GM21423 (cell line): ENCODE data around the gene AIRE.
"Not testable (repeated sequence)": the region's sequence is repeated elsewhere in the genome, so short reads cannot be mapped to it uniquely, and the experiment has no call there.

ENCODE experiments used
- ATAC-seq: cut with Tn5 transposase; IDR thresholded peaks from one replicate; pipeline ENCODE4 v1.9.1; 2021; ENCODE audit warnings: mild to moderate bottlenecking, moderate library complexity; ENCODE audit not compliant: unreplicated experiment

AIRE gene

GRCh38 chr21:44265734-44266270 lies 19.9 kb upstream of the AIRE start:
- ATAC-seq: no peak

DNA sequence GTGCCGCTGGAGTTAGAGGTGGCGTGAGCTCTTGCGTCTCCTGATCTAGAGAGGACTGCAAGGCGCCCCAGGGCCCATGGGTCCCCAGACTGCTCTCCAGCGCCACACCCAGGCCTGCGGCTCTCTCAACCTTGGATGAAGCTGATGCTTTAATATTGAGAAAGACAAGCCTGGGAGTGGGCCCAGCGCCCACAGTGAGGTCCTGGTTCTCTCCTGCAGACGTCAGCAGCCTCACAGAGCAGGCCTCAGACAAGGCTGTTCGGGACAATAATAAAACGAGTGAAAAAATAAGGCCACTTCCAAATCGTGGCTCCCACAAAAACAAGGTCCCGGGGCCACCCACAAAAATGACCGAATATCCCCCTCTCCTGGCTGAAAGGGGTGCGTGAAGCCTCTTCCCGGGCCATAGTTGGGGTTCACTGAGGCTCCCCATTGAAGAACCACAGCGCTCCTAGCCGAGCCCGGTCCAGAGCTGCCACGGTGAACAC lies 18.0 kb upstream of the AIRE start:
- no peak for ATAC-seq

DNA sequence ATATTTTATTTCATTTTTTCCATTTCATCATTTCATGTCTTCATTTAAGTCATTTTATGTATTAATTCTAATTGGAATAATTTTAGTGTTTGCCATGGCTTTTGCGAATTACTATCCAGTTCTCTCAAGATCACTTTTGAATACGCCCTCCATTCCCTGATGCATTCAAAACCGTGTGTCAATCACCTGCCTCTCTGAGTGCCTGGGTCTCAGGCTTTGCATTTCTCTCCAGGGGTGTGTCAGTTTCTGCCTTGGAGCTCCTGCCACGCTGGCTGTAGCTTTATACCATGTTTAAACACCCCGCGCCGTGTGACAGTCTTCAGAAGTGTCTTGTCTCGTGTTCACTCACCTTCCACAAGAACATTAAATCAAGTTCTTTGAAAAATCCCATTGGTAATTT lies 16.6 kb upstream of the AIRE start:
- no peak for ATAC-seq

DNA sequence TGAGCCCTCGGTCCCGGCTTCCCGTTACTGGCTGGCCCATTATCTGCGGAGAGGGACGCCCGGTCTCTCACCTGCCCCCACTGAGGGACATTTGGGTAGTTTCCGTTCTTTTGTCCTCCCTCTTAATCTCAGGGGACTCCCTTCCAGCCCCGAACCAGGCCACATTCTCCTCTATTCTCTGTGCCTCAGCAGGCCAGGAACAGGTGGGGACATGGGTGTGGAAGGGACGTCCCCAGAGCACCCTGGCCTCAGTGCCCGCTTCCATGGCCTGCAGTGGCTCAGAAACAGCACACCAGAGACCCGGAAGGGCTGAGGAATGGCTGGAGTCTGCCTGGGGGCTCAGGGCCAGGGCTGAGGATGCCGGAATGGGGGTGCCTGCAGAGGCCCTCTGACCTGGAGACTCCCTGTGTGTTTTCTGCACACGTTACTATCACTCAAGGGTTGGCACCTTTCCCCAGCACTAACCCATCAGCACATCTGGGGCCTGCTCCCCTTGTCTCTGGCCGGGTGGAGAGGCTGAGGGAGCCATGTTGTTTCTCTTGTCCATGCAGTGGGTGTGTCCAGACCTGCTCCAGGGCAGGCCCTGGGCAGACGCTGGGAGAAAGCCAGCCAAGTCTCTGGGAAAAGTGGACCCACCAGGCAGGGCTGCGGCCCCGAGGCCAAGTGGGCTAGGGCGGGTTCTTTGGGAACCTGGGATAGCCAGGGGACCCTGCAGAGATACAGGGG lies 14.0 kb upstream of the AIRE start:
- no peak for ATAC-seq

DNA sequence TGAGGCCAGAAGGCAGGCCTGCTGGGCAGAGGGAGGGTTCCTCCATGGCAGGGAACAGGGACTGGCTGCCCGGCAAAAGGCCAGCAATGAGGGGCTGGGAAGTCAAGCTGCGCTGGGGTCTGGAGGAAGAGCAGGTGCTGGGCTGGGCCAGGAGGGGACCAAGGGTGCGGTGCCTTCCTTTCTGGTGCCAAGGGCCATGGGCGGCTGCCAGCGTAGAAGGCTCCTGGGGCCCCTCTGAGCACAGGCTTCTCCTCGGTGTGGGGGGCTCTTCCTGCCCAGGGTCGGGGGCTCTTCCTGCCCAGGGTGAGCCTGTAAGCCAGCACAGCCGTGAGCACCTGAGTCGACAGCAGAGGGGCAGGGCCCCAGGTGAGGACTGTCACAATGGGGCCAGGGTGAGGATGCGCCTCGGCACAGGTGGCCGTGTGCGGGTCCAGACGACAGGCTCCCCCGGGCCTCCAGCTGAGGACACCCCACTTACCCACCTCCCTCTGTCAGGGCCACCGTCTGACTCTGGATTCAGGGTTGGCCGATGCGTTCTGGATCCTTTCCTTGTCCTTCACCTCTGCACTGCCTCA lies 13.3 kb upstream of the AIRE start:
- ATAC-seq: no peak

- ATAC-seq: no peak
Observed at GRCh38 chr21:44273046-44273445, 12.6 kb upstream of the AIRE start.

DNA sequence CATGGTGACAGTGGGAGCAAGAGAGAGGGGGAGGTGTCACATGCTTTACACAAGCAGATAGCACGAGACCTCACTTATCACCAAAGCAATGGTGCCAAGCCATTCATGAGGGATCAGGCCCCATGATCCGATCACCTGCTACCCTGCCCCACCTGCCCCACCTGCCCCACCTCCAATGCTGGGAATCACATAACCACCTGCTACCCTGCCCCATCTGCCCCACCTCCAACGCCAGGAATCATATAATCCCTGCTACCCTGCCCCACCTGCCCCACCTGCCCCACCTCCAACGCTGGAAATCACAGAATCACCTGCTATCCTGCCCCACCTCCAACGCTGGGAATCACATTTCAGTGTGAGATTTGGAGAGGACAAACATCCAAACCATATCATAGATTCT lies 10.6 kb upstream of the AIRE start:
- ATAC-seq: no peak

DNA sequence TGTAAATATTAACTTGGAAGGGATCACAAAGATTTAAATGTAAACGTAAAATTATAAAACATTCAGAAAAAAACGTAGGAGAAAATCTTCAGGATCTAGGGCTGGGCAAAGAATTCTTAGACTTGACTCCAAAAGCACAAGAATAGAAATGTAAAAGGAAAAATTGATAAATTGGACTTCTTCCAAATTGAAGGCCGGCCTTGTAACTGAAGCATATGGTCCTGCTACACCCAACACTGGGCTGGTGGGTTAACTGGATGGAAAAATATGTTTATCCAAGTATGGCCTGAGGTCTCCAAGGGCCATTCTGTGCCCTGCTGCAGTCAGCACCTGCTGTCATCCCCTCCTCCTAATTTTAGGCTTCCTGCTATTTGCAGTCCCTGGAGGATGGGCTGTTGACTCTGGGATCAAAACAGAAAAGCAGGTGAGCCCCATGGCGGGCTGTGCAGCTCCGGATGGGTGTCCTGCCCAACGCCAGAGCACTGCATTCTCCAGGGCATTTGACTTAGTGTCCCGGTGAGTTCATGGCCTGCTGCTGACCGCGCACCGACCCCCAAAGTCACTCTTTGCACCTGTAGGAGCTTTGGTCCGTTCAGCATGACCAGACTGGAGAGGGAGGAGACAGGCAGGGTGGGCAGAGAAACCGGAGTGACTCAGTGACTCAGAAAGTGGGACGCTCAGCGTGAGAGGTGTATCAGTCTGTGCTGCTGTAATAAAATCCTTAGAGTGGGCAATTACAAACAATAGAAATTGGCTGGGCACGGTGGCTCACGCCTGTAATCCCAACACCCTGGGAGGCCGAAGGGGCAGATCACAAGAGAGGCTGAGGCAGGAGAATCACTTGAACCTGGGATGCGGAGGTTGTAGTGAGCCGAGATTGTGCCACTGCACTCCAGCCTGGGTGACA lies 6.1 kb upstream of the AIRE start:
- no peak for ATAC-seq

DNA sequence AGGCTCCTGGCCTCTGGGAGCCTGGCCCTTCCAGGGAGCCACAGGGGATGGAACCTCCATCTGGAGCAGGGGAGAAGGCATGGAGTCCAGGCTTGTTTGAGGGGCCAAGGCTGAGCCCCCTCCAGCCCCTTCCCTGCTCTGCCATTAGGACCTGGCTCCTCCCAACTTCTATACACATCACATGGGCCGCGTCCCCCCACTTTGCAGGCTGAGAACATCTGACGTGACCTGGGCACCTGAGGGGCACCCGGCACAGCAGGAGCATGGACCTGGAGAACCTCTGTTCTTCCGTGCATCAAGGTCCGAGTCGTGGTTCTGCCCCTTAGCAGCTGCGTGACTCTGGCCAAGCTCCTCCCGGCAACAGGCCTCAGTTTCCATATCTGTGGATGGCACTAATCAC lies 3.9 kb upstream of the AIRE start:
- no peak for ATAC-seq

- ATAC-seq: no peak
Observed at GRCh38 chr21:44282370-44282769, 3.3 kb upstream of the AIRE start.

DNA sequence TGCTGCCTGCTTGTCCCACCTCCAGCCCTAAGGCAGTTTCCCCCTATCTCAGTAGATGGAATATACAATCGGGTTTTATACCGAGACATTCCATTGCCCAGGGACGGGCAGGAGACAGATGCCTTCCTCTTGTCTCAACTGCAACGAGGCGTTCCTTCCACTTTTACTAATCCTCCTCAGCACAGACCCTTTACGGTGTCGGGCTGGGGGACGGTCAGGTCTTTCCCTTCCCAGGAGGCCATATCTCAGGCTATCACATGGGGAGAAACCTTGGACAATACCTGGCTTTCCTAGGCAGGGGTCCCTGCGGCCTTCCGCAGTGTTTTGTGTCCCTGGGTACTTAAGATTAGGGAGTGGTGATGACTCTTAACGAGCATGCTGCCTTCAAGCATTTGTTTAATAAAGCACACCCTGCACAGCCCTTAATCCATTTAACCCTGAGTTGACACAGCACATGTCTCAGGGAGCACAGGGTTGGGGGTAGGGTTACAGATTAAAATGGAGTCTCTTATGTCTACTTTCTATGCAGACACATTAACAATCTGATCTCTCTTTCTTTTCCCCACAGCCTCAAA lies 2.4 kb upstream of the AIRE start:
- not testable (repeated sequence) for ATAC-seq

GRCh38 chr21:44283948-44284347 lies 1.7 kb upstream of the AIRE start:
- ATAC-seq: no peak

DNA sequence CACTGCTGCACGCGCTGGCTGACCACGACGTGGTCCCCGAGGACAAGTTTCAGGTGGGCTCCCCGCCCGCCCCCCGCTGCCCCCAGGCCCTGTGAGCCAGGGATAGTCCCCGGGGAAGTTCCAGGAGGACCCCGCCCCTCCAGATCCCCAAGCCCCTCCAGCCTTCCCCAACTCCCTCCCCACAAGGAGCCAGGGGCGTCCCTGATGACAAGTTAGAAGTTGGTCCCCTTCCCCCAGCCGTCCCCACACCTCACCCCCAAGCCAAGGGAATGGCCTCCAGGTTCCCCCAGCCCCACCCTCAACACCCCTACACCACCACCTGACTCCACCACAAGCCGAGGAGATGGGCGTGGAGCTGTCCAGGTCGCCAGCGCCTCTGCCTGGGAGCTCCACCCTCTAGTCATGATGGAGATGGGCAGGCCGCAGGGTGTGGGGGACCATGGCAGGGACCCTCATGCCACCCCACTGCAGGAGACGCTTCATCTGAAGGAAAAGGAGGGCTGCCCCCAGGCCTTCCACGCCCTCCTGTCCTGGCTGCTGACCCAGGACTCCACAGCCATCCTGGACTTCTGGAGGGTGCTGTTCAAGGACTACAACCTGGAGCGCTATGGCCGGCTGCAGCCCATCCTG lies 525 bp downstream of the AIRE start:
- no peak for ATAC-seq

GRCh38 chr21:44286716-44287632 lies 1.3 kb downstream of the AIRE start:
- no peak for ATAC-seq

GRCh38 chr21:44288251-44289110 lies 2.8 kb downstream of the AIRE start:
- ATAC-seq: no peak

DNA sequence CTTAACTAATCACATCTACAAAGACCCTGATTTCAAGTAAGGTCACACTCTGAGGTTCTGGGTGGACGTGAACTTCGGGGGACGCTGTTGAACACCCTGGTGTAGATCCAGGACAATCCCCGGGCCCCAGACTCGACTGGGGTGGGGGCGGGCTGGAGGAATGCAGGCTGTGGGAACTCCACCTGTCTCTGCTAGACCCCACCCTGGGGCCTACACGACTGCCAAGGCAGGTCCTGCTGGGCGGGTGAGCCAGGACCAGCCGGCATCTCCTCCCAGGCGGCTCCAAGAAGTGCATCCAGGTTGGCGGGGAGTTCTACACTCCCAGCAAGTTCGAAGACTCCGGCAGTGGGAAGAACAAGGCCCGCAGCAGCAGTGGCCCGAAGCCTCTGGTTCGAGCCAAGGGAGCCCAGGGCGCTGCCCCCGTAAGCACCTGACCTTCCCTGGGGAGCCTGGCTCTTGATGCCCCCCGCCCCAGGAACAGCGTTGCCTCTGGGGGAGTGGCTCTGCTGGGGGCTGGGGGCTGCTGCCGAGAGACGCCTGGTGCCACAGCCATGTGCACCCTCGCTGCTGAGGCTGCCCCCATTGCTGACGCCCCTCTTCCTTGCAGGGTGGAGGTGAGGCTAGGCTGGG lies 3.8 kb downstream of the AIRE start:
- ATAC-seq: no peak

DNA sequence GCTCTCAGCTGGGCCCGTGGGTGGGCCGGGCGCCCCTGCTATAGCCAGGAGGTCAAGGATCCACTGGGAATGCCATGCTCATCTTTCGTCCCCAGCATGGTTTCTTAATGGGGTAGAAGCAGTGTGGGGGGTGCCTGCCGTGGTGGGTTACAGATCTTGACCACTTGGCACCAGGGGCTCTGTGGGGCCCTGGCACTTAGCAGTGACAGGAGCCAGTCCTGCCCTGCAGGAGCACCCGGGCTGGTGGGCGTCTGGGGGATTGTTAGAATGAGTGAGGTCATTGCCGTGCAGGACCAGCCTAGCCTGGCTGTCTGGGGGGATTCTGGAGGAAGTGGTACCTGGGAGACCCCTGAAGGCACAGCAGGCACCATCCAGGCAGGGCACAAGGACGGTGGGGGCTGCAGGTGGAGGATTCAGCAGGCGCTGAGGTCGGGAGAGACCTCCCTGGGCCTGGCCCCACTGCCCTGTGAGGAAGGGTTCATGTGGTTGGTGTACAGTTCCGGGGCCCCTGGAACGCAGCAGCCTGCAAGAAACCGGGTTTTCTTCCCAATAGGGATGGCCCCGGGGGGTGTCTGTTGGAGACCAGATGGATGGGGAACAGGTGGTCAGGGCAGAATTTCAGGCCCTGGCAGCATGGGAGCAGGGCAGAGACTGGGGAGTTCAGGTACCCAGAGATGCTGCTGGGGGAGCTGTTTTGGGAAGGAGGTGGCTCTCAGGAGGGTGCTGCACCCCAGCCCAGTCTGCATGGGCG lies 4.8 kb downstream of the AIRE start:
- no peak for ATAC-seq
